Erythroblast (primary cell): Measurements from ENCODE around the gene LDLRAP1.

ENCODE experiments used
- GATA1 ChIP-seq: IDR thresholded peaks from 2 replicates; pipeline ENCODE4 v1.6.1; 2011; ENCODE audit warnings: low read depth, mild to moderate bottlenecking, control low read depth, low read length, moderate library complexity
- POLR2A ChIP-seq: IDR thresholded peaks from 2 replicates; pipeline ENCODE4 v1.6.1; 2011; ENCODE audit warnings: mild to moderate bottlenecking, low read length

GRCh38 chr1:25581764-25582163, 38.4 kb downstream of the LDLRAP1 start:
- TF ChIP-seq POLR2A (no peak), GATA1 (no peak)
